Middle frontal gyrus (tissue), 1 donor: Measurements from ENCODE around the gene STAB2.
"Not testable (repeated sequence)": the region's sequence is repeated elsewhere in the genome, so short reads cannot be mapped to it uniquely, and the experiment has no call there.

Experiments
- DNase-seq: peaks from one replicate; pipeline ENCODE4 v3.0.0-alpha.2; 2015; ENCODE audit warnings: low spot score; ENCODE audit errors: extremely low spot score

Gene STAB2

DNA sequence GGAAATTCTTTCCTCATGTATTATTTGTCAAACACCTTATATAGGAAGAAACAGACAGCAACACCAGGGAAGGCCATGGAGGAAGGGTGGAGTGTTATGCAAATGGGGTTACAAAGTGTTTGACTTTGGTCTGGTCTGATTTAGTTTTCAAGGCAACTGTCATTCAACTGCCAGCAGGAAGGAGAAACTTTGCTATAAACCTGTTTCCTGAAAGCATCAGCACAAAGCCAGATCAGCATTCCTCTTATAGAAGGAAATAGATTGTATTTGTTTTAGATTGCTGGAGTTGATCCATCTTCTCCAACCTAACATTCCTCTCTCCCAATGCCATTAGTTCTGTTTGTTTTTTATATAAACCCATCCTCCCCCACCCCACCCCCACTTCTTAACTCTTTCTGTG is 65.7 kb downstream of the STAB2 start:
- DNase-seq: no peak

DNA sequence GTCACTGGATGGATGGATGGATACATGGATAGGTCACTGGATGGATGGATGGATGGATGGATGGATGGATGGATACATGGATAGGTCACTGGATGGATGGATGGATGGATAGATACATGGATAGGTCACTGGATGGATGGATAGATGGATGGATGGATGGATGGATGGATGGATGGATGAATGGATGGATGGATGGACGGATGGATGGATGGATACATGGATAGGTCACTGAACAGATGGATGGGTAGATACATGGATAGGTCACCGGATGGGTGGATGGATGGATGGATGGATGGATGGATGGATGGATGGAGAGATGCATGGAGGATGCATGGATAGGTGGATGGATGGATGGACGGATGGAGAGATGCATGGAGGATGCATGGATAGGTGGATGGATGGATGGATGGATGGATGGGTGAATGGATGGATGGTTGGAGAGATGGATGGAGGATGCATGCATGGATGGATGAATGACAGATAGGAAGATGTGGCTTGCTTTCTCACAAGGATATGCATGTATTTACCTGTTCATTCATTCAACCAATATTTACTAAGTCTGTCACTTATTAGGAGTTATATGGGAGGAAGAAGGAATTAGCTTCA is 66.6 kb downstream of the STAB2 start:
- DNase-seq: not testable (repeated sequence)

DNA sequence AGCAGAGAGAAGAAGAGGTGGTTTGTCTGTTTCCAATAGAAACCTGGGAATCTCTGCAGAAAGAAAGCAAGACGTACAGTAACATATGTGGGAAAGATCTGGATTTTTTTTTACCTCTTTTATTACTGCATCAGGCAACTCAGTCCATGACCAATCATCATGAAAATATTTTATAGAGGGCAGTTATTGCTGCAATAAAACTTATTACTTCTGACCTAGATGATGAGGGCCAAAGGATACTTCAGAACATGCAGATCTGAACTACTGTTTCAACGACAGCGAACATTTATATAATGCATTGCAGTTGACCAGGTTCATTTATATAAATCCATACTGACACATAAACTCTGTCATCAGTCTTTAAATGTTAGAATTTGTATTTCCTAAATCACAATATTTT is 67.7 kb downstream of the STAB2 start:
- DNase-seq: no peak

DNA sequence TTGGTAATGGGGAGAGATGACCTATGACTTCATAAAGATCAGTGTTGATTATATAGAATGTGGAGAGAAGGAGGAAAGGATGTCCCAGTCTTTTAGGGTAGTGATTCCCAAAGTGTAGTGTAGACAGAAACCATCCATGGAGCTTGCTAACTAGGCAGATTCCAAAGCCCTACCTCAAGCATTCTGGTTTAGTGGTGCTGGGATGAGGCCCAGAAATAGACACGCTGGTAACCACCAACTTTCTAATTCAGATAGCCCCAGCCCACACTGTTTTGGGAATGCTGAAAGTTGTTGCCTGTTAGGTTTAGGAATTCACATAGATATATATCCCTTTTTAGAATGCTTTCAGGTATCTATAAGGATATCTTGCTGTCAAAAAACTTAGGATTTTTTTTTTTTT is 69.2 kb downstream of the STAB2 start:
- no peak for DNase-seq

DNA sequence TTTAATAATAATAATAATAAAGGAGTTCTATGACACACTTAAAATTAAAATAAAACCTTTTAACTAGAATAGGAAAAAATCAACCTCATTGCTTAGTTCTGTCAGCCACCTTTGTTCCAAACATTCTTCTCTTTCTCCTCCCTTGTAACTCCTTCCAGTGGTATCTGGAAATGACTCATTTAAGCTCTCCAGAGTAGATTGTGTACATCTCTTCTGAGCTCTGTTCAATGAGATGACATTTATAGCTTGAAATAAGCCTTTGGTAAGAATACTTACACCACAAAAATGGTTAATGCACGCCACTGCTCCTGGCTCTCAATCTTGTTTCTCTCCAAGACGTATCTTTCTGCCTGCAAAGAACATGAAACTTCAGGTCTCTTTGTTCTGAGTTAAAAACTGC is 70.3 kb downstream of the STAB2 start:
- DNase-seq: no peak

DNA sequence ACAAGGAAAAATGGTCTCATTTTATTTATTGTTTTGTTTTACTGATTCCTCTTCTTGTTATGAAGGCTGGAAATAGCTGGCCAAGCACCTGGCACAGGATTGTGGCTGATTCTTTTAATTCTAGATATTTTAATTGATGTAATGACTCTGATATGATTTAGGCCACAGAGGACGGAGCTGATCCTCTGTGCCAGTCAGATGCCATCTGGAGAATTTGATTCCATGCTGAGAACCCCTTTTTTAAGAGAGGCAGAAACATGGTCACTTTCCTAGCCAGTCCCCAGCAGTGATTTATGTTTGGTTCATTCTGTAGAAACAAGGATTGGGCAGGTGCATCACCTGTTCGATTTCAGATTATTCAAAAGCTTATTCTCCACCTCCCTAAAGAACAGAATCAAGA is 77.6 kb downstream of the STAB2 start:
- no peak for DNase-seq

DNA sequence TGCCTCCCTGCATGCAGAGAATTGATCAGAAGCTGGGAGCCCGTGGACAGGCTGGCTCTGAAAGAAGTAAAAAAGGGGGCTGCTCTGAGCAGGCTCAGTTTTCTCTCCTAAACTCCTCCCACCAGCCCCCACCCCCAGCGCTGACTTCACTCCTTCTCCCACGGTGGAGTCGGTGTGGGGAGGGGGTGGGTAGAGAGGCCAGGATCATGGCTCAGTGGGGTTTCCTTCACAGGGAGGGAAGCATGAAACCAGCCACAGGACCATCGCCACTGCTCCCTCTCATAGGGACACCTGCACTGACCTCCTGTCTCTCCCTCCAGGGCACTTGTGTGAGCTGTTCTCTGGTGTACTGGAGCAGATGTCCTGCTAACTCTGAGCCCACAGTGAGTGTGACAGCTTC is 78.9 kb downstream of the STAB2 start:
- DNase-seq: no peak

DNA sequence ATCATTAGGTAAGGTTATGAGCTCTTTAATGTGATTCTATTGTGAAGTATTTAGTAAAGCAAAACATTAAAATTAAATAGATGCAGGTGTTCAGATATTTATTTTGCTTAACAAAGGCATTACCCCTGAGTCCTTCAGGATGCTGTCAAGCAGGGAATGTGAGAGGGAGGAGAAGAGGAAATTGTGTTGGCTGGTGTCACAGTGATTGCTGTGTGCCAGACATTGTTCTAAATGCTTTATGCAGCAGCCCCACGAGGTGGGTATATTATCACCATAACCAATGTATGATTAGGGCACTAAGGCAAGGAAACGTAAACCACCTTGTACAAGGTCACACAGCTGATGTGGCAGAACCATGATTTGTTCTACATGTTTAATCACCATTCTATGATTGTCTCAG is 80.1 kb downstream of the STAB2 start:
- no peak for DNase-seq

DNA sequence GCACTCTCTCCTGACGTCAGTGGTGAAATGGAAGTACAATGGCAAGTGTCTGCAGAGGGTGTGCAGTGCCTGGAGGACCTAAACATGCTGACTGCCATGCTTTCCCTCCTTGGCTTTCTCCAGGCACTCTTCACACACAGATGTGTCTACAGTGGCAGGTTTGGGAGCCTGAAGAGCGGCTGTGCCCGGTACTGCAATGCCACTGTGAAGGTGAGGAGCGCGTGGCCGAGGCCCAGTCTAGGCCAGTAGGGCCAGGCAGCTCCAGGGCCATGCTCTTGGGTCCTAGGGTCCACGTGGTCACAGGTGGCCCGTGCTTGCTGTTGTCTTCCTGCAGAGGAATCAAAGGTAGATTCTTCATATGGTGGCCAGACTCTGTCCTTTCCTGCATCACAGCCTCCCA is 81.4 kb downstream of the STAB2 start:
- no peak for DNase-seq

DNA sequence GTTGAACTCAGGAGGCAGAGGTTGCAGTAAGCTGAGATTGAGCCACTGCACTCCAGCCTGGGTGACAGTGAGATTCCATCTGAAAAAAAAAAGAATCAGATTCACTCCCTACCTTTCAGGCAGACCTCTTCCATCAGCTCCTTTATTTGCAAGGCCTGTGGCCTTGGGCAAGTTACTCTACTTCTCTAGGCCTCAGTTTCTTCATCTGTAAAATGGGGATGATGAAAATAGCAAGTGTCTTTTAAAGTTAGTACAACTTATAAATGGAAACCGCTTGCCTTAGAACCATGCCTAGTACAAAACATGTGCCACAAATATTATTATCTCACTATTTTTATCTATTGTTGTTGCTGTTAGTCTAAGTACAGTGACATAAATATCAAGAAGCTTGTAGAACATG is 84.3 kb downstream of the STAB2 start:
- no peak for DNase-seq

DNA sequence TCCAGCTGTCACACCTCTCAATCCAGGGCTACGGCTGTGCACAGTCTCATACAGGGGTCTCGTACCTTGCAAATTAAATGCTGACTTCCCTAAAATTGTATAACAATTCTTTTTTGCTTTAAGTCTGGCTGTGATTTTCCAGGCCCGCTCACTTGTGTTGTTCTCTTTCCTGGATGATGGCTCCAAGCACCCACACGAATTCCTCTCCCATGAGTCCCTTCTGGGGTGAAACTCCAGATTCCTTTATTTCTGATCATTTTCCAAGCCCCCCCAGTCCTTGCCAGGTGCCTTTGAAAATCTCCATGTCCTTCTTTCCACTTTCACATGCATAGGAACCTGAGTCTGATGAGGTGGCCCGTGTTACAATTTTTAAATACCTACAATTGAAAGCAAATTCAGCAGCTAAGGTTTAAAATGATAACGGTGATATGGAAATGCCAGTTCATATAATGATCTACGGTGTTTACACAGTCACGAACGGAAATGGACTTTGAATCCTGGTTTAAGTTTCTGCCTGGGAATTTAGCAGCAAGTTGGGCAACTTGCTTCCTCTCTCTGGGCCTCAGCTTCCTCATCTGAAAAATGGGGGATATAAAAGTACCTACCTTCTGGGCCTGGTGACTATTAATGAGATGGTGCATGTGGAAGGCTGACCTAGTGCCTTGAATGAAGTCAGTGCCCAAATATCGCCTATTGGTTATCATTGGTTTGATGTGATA is 85.5 kb downstream of the STAB2 start:
- no peak for DNase-seq

DNA sequence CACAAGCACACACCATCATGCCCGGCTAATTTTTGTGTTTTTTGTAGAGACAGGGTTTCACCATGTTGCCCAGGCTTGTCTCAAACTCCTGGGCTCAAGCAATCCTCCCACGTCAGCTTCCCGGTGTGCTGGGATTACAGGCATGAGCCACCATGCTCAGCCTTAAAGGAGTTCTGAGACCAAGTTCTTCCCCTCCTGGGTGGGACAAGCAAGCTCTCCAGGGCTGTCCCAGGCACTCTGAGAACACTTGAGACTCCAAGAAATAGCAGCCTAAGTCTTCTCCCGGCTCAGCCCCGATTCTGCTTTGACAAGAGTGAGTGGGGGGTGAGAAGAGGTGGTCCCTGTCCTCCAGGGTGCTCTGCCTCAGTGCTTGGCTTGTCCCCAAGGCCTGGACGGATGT is 86.4 kb downstream of the STAB2 start:
- DNase-seq: no peak

DNA sequence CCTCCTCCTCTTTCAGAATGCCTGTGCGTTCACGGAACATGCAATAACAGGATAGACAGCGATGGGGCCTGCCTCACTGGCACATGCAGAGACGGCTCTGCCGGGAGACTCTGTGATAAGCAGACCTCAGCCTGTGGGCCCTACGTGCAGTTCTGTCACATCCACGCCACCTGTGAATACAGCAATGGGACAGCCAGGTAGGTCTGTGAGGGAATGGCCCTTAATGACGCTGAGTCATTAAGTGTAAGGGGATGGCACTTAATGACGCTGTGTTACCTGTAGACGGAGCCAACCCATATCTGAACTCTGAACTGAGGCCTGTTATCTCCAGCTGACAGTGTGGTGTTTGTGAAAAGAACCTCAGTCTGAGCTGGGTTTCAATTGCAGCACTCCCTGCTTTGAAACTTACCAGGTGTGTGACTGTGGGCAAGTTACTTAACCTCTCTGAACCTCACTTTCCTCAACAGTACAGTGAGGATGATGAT is 86.9 kb downstream of the STAB2 start:
- no peak for DNase-seq

DNA sequence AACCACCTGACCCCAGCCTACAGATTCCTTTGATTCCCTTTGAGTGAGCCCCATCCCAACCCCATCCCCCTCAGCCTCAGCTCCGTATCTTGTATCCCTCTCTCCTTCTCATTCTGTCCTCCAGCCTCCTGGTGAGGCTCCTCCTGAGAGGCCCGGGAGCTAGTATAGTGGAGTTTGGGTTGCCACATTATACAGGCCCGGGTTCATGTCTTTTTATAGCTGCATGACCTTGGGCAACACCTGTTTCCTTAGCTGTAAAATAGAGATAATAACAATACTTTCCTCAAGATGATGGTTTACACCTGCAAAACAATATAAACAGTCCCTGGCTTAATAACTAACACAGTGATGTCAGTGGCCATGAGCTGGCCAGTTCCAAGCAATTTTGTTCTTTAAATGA is 89.8 kb downstream of the STAB2 start:
- no peak for DNase-seq

DNA sequence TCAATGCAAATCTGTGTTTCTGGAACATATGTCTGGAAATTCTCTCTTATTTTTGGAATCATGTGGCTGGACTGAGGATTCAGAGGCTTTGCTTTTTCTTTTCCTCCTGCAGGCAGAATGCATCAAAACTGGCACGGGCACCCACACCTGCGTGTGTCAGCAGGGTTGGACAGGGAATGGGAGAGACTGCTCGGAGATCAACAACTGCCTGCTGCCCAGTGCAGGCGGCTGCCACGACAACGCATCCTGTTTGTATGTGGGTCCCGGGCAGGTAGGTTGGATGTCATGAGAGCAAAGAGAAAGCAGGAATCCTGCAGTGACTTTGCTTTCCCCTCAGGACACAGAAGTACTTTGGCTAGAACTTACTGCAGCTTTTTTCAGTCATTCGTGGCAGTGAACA is 90.3 kb downstream of the STAB2 start:
- DNase-seq: no peak

DNA sequence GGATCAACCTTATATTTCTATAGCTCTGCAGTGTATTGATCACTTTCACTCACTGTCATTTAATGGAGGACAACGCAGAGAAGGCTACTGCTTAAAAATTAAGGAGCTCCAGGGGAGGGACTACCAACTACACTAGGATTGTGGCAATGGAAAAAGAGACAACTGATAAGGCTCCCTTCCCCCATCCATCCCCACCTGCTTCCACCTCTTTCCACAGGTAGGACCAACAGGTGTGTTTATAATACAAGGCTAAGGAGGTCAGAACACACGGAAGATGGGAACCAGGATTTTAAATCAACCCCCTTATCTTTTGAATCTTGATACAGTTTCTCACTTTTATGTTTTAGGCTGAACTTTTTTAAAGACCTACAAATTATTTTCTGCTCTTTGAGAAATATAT is 90.8 kb downstream of the STAB2 start:
- DNase-seq: no peak

DNA sequence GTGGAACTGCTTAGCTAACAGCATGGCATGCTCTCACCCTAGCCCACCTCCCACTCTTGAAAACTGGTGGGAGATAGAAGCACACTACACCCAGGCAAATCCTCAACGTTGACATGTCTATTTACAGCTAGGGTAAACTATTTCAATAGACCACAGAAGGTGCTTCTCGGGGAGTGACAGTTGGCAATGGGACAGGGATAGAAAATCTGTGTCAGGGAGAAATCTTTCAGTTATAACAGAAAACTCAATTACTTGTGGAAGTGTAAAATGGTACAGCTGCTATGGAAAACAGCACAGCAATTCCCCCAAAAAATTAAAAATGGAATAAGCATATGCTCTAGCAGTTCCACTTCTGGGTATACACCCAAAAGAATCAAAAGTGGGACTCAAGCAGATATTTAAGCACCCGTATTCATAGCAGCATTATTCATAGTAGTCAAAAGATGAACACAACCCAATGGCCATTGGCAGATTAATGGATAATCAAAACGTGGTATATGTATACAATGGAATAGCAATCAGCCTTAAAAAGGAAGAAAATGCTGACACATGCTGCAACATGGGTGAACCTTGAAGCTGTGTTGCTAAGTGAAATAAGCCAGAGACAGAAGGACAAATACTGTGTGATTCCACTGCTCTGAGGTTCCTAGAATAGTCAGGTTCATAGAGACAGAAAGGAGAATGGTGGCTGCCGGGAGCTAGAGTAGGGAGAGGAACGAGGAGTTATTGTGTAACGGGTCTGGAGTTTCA is 92.5 kb downstream of the STAB2 start:
- no peak for DNase-seq

DNA sequence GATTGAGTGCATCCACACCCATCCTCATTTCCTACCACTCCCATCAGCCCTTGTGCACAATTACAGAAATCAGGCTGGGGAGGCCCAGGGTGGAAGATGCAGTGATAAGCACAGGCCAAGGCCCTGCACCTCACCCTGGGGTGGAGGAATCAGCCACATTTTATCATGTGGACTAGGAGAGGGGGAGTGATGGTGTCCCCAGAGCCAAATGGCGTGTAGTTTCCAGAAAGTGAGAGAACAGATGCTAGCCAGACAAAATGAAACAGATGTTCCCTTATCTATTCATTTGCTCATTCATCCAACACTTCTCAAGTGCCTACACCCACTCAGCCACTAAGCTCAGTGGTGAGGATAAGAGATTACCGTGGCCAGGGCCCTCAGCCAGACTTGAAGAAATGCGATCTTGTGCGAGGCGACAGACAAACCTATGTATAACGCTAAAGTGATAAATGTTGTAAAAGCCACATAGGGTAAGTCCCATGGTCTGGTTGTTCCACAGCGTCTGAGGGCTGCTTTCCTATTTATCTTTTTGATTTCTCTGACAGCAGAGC is 93.6 kb downstream of the STAB2 start:
- peak; percentile 55 for DNase-seq

DNA sequence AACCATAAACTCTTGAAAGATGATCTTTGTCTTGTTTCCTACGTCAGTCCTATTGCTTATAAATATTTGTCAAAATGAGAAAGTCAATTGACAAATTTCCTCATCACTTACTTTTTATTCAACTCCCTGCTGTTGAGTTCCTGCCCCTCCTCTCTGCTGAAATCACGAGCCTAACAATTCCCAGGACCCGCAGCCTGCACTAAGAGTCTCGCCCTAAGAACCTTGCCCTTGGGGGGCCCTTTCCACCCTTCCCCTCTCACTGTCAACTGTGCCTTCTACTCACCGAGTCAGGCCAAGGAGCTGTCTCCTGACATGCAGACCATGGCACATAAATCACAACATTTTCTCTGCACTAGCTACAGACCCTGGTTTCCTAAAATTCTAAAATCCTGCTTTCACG is 99.0 kb downstream of the STAB2 start:
- DNase-seq: no peak

DNA sequence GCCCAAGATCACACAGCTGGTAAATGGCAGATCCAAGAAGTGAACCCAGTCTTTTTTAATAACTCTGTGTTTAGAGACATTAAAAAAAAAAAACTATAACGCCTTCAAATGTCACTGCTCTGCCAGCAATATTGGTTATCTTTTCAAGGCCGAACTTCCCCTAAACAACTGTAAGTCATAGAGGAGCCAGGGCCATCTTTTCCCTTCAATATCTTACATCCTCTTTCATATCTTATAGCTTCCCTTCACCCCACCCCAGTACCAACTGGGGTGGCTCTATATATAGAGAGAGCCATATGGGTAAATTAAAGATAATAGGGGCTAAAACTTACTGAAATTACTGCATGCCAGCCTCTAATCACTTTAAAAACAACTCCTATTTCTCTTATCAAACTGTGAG is 100.2 kb downstream of the STAB2 start:
- DNase-seq: no peak

DNA sequence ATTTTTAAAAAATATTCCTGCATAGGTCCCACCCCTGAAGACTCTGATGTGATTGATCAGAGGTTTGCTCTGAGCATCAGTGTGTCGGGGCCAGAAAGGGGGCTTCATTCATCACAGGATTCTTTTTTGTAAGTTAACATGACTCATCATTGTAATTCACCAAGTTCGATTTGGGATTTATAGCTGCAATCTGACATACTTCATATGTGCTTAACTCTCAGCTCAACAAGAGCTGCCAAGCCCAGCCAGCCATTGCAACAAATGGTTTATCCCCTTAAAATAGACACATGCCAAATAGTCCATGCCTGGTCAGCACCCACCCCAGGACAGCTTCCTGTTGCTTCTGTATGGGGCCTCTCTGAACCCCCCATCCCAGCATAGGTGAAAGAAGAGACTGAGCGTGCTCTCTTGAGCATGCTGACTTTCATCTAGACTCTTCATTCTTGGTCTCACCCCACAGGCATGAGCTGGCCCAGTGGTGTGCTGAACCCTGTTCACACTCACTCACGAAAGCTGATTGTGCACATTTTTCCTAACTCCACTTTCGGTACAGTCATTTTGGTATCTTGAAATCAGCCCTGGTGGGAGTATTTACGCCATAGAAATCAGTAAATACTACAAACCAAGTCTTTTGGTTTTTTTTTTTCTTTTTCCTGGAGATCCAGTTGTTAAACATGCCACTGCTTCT is 101.4 kb downstream of the STAB2 start:
- DNase-seq: no peak

DNA sequence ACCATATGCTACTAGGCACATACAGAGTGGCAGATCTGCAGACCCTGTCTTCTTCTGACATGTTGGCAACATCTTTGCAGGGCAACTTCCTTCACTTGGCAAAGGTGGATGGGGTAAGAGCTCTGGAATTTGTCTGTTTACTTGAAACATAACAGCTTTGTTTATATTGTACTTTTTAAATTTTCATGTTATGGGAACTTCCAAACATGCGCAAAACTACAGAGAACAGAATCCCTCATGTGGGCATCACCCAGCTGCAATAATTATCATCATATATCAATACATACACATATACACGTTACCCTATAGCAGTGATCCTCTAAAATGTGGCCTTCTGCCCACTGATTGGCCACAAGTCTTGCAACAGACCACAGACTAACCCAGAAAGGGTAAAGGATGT is 103.4 kb downstream of the STAB2 start:
- DNase-seq: no peak
